ENCODE results near the gene UCK2. TPM values are rescaled to one million over a fixed set of nuclear protein-coding genes. Genes with fewer than 3 reads are reported as not detected.

Gene UCK2
- total RNA-seq, 1 experiment from 2014 or later = 88.4 TPM

- H3K4me1 ChIP-seq (ENCODE audit: control insufficient read depth in 1 of 2, insufficient read depth in 2 of 2, low read length in 2 of 2) = peaks cover 3 to 24% of the 10 kb centered on the region in 2 experiments; a peak in 2 of 4 replicates
- CTCF ChIA-PET = no interaction called here
- no peak for TF ChIP-seq SP1 (IDR thresholded peaks at IDR 0.05; ENCODE audit: low read depth)
- TF ChIP-seq ZFX (IDR thresholded peaks at IDR 0.05) = no peak
Measured at GRCh38 chr1:165858364-165858823, 31.0 kb downstream of the UCK2 start.

GRCh38 chr1:165858967-165859845 is 31.8 kb downstream of the UCK2 start:
- Histone ChIP-seq H3K4me2 (ENCODE audit: low read length) (no peak overlapping the region), H3K27ac (ENCODE audit: low read depth, low read length) (no peak overlapping the region), H3K4me3 (replicated peaks in 1 of 2; ENCODE audit: low read depth in 1 of 2, low read length in 2 of 2) (no peak overlapping the region), H3K27me3 (ENCODE audit: insufficient read depth, low read length) (no peaks in the 10 kb centered on the region), H4K20me1 (ENCODE audit: insufficient read depth) (peaks cover 54% of the 10 kb centered on the region; the same call in 1 of the 2 replicates), H3K4me1 (ENCODE audit: control insufficient read depth in 1 of 2, insufficient read depth in 2 of 2, low read length in 2 of 2) (peaks cover 3 to 16% of the 10 kb centered on the region in 2 experiments; a peak in 2 of 4 replicates), H3K79me2 (ENCODE audit: insufficient read depth, low read length) (peaks cover 98% of the 10 kb centered on the region), H3K9ac (ENCODE audit: low read length) (no peak overlapping the region), H3K36me3 (ENCODE audit: control insufficient read depth in 1 of 2, insufficient read depth in 2 of 2, low read length in 2 of 2) (no peaks in the 10 kb centered on the region), H3K9me2 (ENCODE audit: insufficient read depth) (no peaks in the 10 kb centered on the region), H2AFZ (ENCODE audit: low read depth, low read length, poor library complexity, severe bottlenecking) (no peak overlapping the region), H3K9me3 (ENCODE audit: control insufficient read depth in 1 of 2, insufficient read depth in 1 of 2, low read depth in 1 of 2, low read length in 2 of 2) (no peaks in the 10 kb centered on the region)
- ChIA-PET RAD21 (ENCODE audit: low non-redundant PET in 1 of 2, low total read pairs in 2 of 2, uncharacterized antibody in 2 of 2, unreplicated experiment in 2 of 2) (no interaction called here), POLR2A (no interaction called here), CTCF (interaction anchor here (0.7 kb wide), 1 partner anchor 9 kb away, joined by 3 read pairs; no protein-coding TSS in a partner anchor)
- BruUV-seq (replicated peaks) = no TSS peak
- DNase-seq (ENCODE audit: low read depth, low spot score) (no peak), ATAC-seq (no peak)
- intact Hi-C loops (cut with micrococcal nuclease) = no loop called here
- no peak for TF ChIP-seq JUND (IDR thresholded peaks at IDR 0.05)
- TF ChIP-seq TCF7L2 (IDR thresholded peaks at IDR 0.05; ENCODE audit: borderline replicate concordance, extremely low read depth, insufficient read depth, insufficient read length) = no peak
- no peak for TF ChIP-seq EZH2 (IDR thresholded peaks at IDR 0.05)
- no peak for TF ChIP-seq EZH2phosphoT487 (IDR thresholded peaks at IDR 0.05; ENCODE audit: borderline replicate concordance)
- TF ChIP-seq ZFX (IDR thresholded peaks at IDR 0.05) = no peak
- no peak for TF ChIP-seq SIN3A (IDR thresholded peaks at IDR 0.05; ENCODE audit: low read depth)
- no peak for TF ChIP-seq SRF (IDR thresholded peaks at IDR 0.05; ENCODE audit: low read depth)
- no peak for TF ChIP-seq CEBPB (IDR thresholded peaks at IDR 0.05; ENCODE audit: low read depth)
- no peak for TF ChIP-seq ZBTB33 (IDR thresholded peaks at IDR 0.05; ENCODE audit: extremely low read depth, insufficient replicate concordance, low read length)
- no peak for TF ChIP-seq ATF3 (IDR thresholded peaks at IDR 0.05)
- TF ChIP-seq ZNF274 (IDR thresholded peaks at IDR 0.05; ENCODE audit: low read depth, low read length) = no peak
- no peak for TF ChIP-seq POLR2A (IDR thresholded peaks at IDR 0.05; ENCODE audit: borderline replicate concordance, extremely low read depth, insufficient read depth, insufficient read length)
- no peak for TF ChIP-seq YY1 (IDR thresholded peaks at IDR 0.05; ENCODE audit: extremely low read depth, insufficient replicate concordance, low read depth, low read length)
- TF ChIP-seq CTCF (IDR thresholded peaks at IDR 0.05 in 2 of 3, conservative IDR thresholded peaks at IDR 0.05 in 1 of 3; ENCODE audit: borderline replicate concordance in 1 of 3, insufficient read depth in 1 of 3, low read depth in 2 of 3, low read length in 2 of 3) = no peak

More at GRCh38 chr1:165858364-165858823, 31.0 kb downstream of the UCK2 start:
- no peak overlapping the region for H2AFZ ChIP-seq (ENCODE audit: low read depth, low read length, poor library complexity, severe bottlenecking)
- no peaks in the 10 kb centered on the region for H3K27me3 ChIP-seq (ENCODE audit: insufficient read depth, low read length)
- intact Hi-C loops (cut with micrococcal nuclease) = no loop called here
- H3K4me3 ChIP-seq (replicated peaks in 1 of 2; ENCODE audit: low read depth in 1 of 2, low read length in 2 of 2) = no peak overlapping the region
- H3K4me2 ChIP-seq (ENCODE audit: low read length) = no peak overlapping the region
- H3K79me2 ChIP-seq (ENCODE audit: insufficient read depth, low read length) = peaks cover 98% of the 10 kb centered on the region
- no peaks in the 10 kb centered on the region for H3K9me3 ChIP-seq (ENCODE audit: control insufficient read depth in 1 of 2, insufficient read depth in 1 of 2, low read depth in 1 of 2, low read length in 2 of 2)
- H3K9ac ChIP-seq (ENCODE audit: low read length) = no peak overlapping the region
- no peak overlapping the region for H3K27ac ChIP-seq (ENCODE audit: low read depth, low read length)
- no peaks in the 10 kb centered on the region for H3K36me3 ChIP-seq (ENCODE audit: control insufficient read depth in 1 of 2, insufficient read depth in 2 of 2, low read length in 2 of 2)
- ATAC-seq = no peak
- ChIA-PET RAD21 (ENCODE audit: low non-redundant PET in 1 of 2, low total read pairs in 2 of 2, uncharacterized antibody in 2 of 2, unreplicated experiment in 2 of 2) (no interaction called here), POLR2A (no interaction called here)
- no TSS peak for BruUV-seq (replicated peaks)
- DNase-seq (ENCODE audit: low read depth, low spot score) = no peak
- no peaks in the 10 kb centered on the region for H3K9me2 ChIP-seq (ENCODE audit: insufficient read depth)
- H4K20me1 ChIP-seq (ENCODE audit: insufficient read depth) = peaks cover 59% of the 10 kb centered on the region; the same call in 1 of the 2 replicates

All from HCT116 (cell line).